Keratinocyte (primary cell): ENCODE data around the gene RASGRF2. TPM values are rescaled to one million over a fixed set of nuclear protein-coding genes. Genes with fewer than 3 reads are reported as not detected.

ENCODE experiments used
- DNase-seq: peaks from one replicate; pipeline ENCODE4 v3.0.0-alpha.2; 2011; ENCODE audit warnings: low read depth, missing footprints, low spot score
- FAIRE-seq: peaks from 2 replicates; lab custom pipeline; 2011; peaks lifted over from hg19 to GRCh38; lab: Jason Lieb, UNC
- H2AFZ ChIP-seq: 2 replicates; pipeline ENCODE4 v1.6.0; 2012; ENCODE audit warnings: low read length, control low read depth, inconsistent platforms; ENCODE audit not compliant: control insufficient read depth
- H3K27ac ChIP-seq: 2 replicates; pipeline ENCODE4 v1.5.1; 2011; ENCODE audit warnings: low read length; ENCODE audit not compliant: control insufficient read depth, insufficient read depth
- H3K27me3 ChIP-seq: 3 replicates; pipeline ENCODE4 v1.6.0; 2011; ENCODE audit warnings: low read length; ENCODE audit not compliant: control insufficient read depth, insufficient read depth; ENCODE audit errors: extremely low read depth
- H3K36me3 ChIP-seq, 2 experiments: 2 replicates in 1 of 2; 3 replicates in 1 of 2; pipeline ENCODE4 v1.5.1; 2011; ENCODE audit warnings: low read length in 2 of 2, mild to moderate bottlenecking in 1 of 2; ENCODE audit not compliant: control insufficient read depth in 2 of 2, insufficient read depth in 2 of 2; ENCODE audit errors: extremely low read depth in 1 of 2
- H3K4me1 ChIP-seq: 3 replicates; pipeline ENCODE4 v1.5.1; 2011; ENCODE audit warnings: low read length; ENCODE audit not compliant: control insufficient read depth, insufficient read depth; ENCODE audit errors: extremely low read depth
- H3K4me2 ChIP-seq: 3 replicates; pipeline ENCODE4 v1.6.0; 2011; ENCODE audit warnings: low read depth, low read length; ENCODE audit not compliant: control insufficient read depth, insufficient read depth; ENCODE audit errors: extremely low read depth
- H3K4me3 ChIP-seq, 3 experiments: fragments of 200-600 bp in 1 of 3; sonication (generic) in 1 of 3; 2 replicates in 2 of 3; 3 replicates in 1 of 3; pipeline ENCODE4 v1.5.1; 2011 to 2016; ENCODE audit warnings: low read length in 3 of 3, mild to moderate bottlenecking in 3 of 3, control low read depth in 2 of 3, inconsistent platforms in 1 of 3, low read depth in 1 of 3, mixed read lengths in 1 of 3, mixed run types in 1 of 3, moderate library complexity in 1 of 3; ENCODE audit not compliant: control insufficient read depth in 2 of 3, insufficient read depth in 2 of 3; ENCODE audit errors: extremely low read depth in 1 of 3
- H3K79me2 ChIP-seq: 2 replicates; pipeline ENCODE4 v1.6.0; 2012; ENCODE audit warnings: low read length; ENCODE audit not compliant: control insufficient read depth, insufficient read depth
- H3K9ac ChIP-seq: 3 replicates; pipeline ENCODE4 v1.6.0; 2011; ENCODE audit warnings: low read length; ENCODE audit not compliant: control insufficient read depth, insufficient read depth; ENCODE audit errors: extremely low read depth
- H3K9me1 ChIP-seq: 3 replicates; pipeline ENCODE4 v1.6.0; 2011; ENCODE audit warnings: low read length; ENCODE audit not compliant: control insufficient read depth, insufficient read depth; ENCODE audit errors: extremely low read depth
- H3K9me3 ChIP-seq: 2 replicates; pipeline ENCODE4 v1.5.1; 2012; ENCODE audit warnings: low read depth, low read length; ENCODE audit not compliant: control insufficient read depth
- H4K20me1 ChIP-seq: 3 replicates; pipeline ENCODE4 v1.6.0; 2011; ENCODE audit warnings: low read length; ENCODE audit not compliant: control insufficient read depth, insufficient read depth; ENCODE audit errors: extremely low read depth
- CTCF ChIP-seq, 3 experiments: IDR thresholded peaks in 1 of 3; conservative IDR thresholded peaks in 1 of 3; optimal IDR thresholded peaks in 1 of 3; 2 replicates in 2 of 3; 3 replicates in 1 of 3; pipeline versions ENCODE3 to v1.5.1; 2011; ENCODE audit warnings: low read length in 3 of 3, mild to moderate bottlenecking in 3 of 3, moderate library complexity in 2 of 3, control low read depth in 1 of 3, inconsistent platforms in 1 of 3; ENCODE audit not compliant: insufficient read depth in 2 of 3; ENCODE audit errors: extremely low read depth in 1 of 3
- EZH2 ChIP-seq: IDR thresholded peaks from one replicate; pipeline ENCODE4 v1.6.1; 2012; ENCODE audit warnings: inconsistent platforms, mild to moderate bottlenecking, low read length, moderate library complexity
- dilution Hi-C: fragments of 300-500 bp; cut with MboI; formaldehyde crosslinking; loops from one replicate; pipeline ENCODE4 v1.7.0; 2020; ENCODE audit warnings: low sequenced_read_pairs; ENCODE audit not compliant: extremely low pct_ligation_motif_present
- polyA plus RNA-seq, 5 experiments: library from polyadenylated mRNA; depleted of rRNA in 3 of 5; stranded (reverse) in 3 of 5; stranded (forward) in 1 of 5; unstranded in 1 of 5; fragments of >200 nt; gene quantifications; 1 replicate in 1 of 5; 2 replicates in 3 of 5; 3 replicates in 1 of 5; pipeline versions ENCODE4 v1.2.1 to v1.2.3, GENCODE V29; 2011 to 2012; ENCODE audit warnings: missing spikeins in 2 of 5, low read depth in 1 of 5, low replicate concordance in 1 of 5

RASGRF2 gene
- polyA plus RNA-seq, 1 donor (not counting 4 experiments of a cell fraction or from before 2014, with no cell fraction given), result 0.03 TPM

- no peak for FAIRE-seq
Measured at GRCh38 chr5:81044868-81045267, 84.7 kb downstream of the RASGRF2 start.

GRCh38 chr5:81045389-81045807 is 85.2 kb downstream of the RASGRF2 start:
- Histone ChIP-seq H3K4me2 (no peak overlapping the region), H4K20me1 (no peaks in the 10 kb centered on the region), H3K4me1 (no peaks in the 10 kb centered on the region), H2AFZ (no peak overlapping the region), H3K9me3 (no peaks in the 10 kb centered on the region), H3K79me2 (no peaks in the 10 kb centered on the region), H3K36me3 (no peaks in the 10 kb centered on the region), H3K27me3 (peaks cover 6% of the 10 kb centered on the region), H3K4me3 (no peak overlapping the region), H3K9ac (no peak overlapping the region), H3K27ac (no peak overlapping the region), H3K9me1 (no peaks in the 10 kb centered on the region)
- no peak for FAIRE-seq
- dilution Hi-C loops, result no loop called here
- TF ChIP-seq CTCF (optimal IDR thresholded peaks at IDR 0.05 in 1 of 3, IDR thresholded peaks at IDR 0.05 in 1 of 3, conservative IDR thresholded peaks at IDR 0.05 in 1 of 3; ENCODE audit: extremely low read depth in 1 of 3, insufficient read depth in 2 of 3, low read length in 3 of 3) (no peak), EZH2 (no peak)
- no peak for DNase-seq

More at GRCh38 chr5:81044868-81045267, 84.7 kb downstream of the RASGRF2 start:
- H3K79me2 ChIP-seq, result no peaks in the 10 kb centered on the region
- H3K4me3 ChIP-seq, result no peak overlapping the region
- no peak for TF ChIP-seq EZH2
- no peak for TF ChIP-seq CTCF (optimal IDR thresholded peaks at IDR 0.05 in 1 of 3, IDR thresholded peaks at IDR 0.05 in 1 of 3, conservative IDR thresholded peaks at IDR 0.05 in 1 of 3; ENCODE audit: extremely low read depth in 1 of 3, insufficient read depth in 2 of 3, low read length in 3 of 3)
- H3K9me1 ChIP-seq, result no peaks in the 10 kb centered on the region
- H3K36me3 ChIP-seq, result no peaks in the 10 kb centered on the region
- peaks cover 6% of the 10 kb centered on the region for H3K27me3 ChIP-seq
- no peak for DNase-seq
- no peak overlapping the region for H2AFZ ChIP-seq
- H3K27ac ChIP-seq, result no peak overlapping the region
- dilution Hi-C loops, result no loop called here
- no peak overlapping the region for H3K9ac ChIP-seq
- no peaks in the 10 kb centered on the region for H4K20me1 ChIP-seq
- no peak overlapping the region for H3K4me2 ChIP-seq
- no peaks in the 10 kb centered on the region for H3K4me1 ChIP-seq
- H3K9me3 ChIP-seq, result no peaks in the 10 kb centered on the region
